CD14-positive monocyte (primary cell): ENCODE results near the gene LMAN1. TPM values are rescaled to one million over a fixed set of nuclear protein-coding genes. Genes with fewer than 3 reads are reported as not detected.

Experiments
- DNase-seq, 3 donors: peaks; one replicate each; pipeline ENCODE4 v3.0.0-alpha.2; 2011 to 2022
- H2AFZ ChIP-seq: 2 replicates; pipeline ENCODE4 v1.6.0; 2012; ENCODE audit warnings: mild to moderate bottlenecking, low read depth, low read length, inconsistent platforms; ENCODE audit not compliant: insufficient read depth, poor library complexity, severe bottlenecking
- H3K27ac ChIP-seq, 2 donors: 1 replicate in 1 of 2; 2 replicates in 1 of 2; pipeline ENCODE4 v1.5.1; 2012 to 2013; ENCODE audit warnings: low read length in 2 of 2, control low read depth in 1 of 2, inconsistent platforms in 1 of 2, low read depth in 1 of 2, mild to moderate bottlenecking in 1 of 2
- H3K27me3 ChIP-seq, 2 donors: one replicate each; pipeline versions ENCODE4 v1.6.0 to v1.6.1; 2011 to 2013; ENCODE audit warnings: low read length in 2 of 2; ENCODE audit not compliant: control insufficient read depth in 2 of 2, insufficient read depth in 2 of 2
- H3K36me3 ChIP-seq, 2 donors: replicated peaks in 1 of 2; 1 replicate in 1 of 2; 2 replicates in 1 of 2; pipeline versions ENCODE4 v1.5.1 to v1.6.1; 2012 to 2013; ENCODE audit warnings: low read length in 2 of 2, control low read depth in 1 of 2, inconsistent platforms in 1 of 2, mild to moderate bottlenecking in 1 of 2; ENCODE audit not compliant: insufficient read depth in 2 of 2, control insufficient read depth in 1 of 2
- H3K4me1 ChIP-seq, 2 donors: 1 replicate in 1 of 2; 2 replicates in 1 of 2; pipeline versions ENCODE4 v1.5.1 to v1.6.1; 2012 to 2013; ENCODE audit warnings: low read length in 2 of 2, control low read depth in 1 of 2, inconsistent platforms in 1 of 2, mild to moderate bottlenecking in 1 of 2, moderate library complexity in 1 of 2; ENCODE audit not compliant: insufficient read depth in 2 of 2, control insufficient read depth in 1 of 2
- H3K4me2 ChIP-seq: replicated peaks from 2 replicates; pipeline ENCODE3; 2012; ENCODE audit warnings: low read length, moderate library complexity, mild to moderate bottlenecking; ENCODE audit not compliant: poor library complexity, severe bottlenecking; ENCODE audit errors: extremely low read depth
- H3K4me3 ChIP-seq, 3 experiments: fragments of 200-600 bp in 1 of 3; sonication (generic) in 1 of 3; replicated peaks in 1 of 3; 1 replicate in 2 of 3; 2 replicates in 1 of 3; pipeline ENCODE4 v1.5.1; 2011 to 2013; ENCODE audit warnings: low read length in 3 of 3, mild to moderate bottlenecking in 3 of 3, control low read depth in 2 of 3, low read depth in 2 of 3, inconsistent platforms in 1 of 3, moderate library complexity in 1 of 3
- H3K79me2 ChIP-seq: 2 replicates; pipeline ENCODE4 v1.6.0; 2012; ENCODE audit warnings: mild to moderate bottlenecking, control low read depth, inconsistent platforms, low read length, moderate library complexity; ENCODE audit not compliant: insufficient read depth
- H3K9ac ChIP-seq: 2 replicates; pipeline ENCODE4 v1.6.0; 2017; ENCODE audit warnings: low read length, mild to moderate bottlenecking; ENCODE audit not compliant: insufficient read depth, poor library complexity, severe bottlenecking
- H3K9me3 ChIP-seq, 2 donors: replicated peaks in 1 of 2; 1 replicate in 1 of 2; 2 replicates in 1 of 2; pipeline versions ENCODE4 v1.5.1 to v1.6.1; 2012 to 2013; ENCODE audit warnings: low read length in 2 of 2, control low read depth in 1 of 2; ENCODE audit not compliant: control insufficient read depth in 1 of 2, insufficient read depth in 1 of 2
- H4K20me1 ChIP-seq: 2 replicates; pipeline ENCODE4 v1.6.0; 2012; ENCODE audit warnings: mild to moderate bottlenecking, low read length, control low read depth, moderate library complexity; ENCODE audit not compliant: insufficient read depth
- H3K27ac Mint-ChIP-seq, 7 donors: one replicate each; pipeline ENCODE4 v1.8.0; 2020; ENCODE audit warnings: mild to moderate bottlenecking in 7 of 7, mixed read lengths in 7 of 7, moderate library complexity in 6 of 7, inconsistent platforms in 2 of 7
- H3K27me3 Mint-ChIP-seq, 3 donors: one replicate each; pipeline ENCODE4 v1.8.0; 2021 to 2022; ENCODE audit warnings: low read depth in 3 of 3, mild to moderate bottlenecking in 3 of 3, mixed read lengths in 3 of 3, moderate library complexity in 3 of 3, inconsistent platforms in 1 of 3
- H3K36me3 Mint-ChIP-seq, 2 donors: one replicate each; pipeline ENCODE4 v1.8.0; 2020; ENCODE audit warnings: mixed read lengths in 2 of 2, inconsistent platforms in 1 of 2, mild to moderate bottlenecking in 1 of 2
- H3K4me1 Mint-ChIP-seq: one replicate; pipeline ENCODE4 v1.8.0; 2020; ENCODE audit warnings: mild to moderate bottlenecking, mixed read lengths
- H3K4me3 Mint-ChIP-seq, 2 donors: one replicate each; pipeline ENCODE4 v1.8.0; 2020; ENCODE audit warnings: mild to moderate bottlenecking in 2 of 2, mixed read lengths in 2 of 2, moderate library complexity in 1 of 2
- H3K9me3 Mint-ChIP-seq, 7 donors: one replicate each; pipeline ENCODE4 v1.8.0; 2020 to 2022; ENCODE audit warnings: mixed read lengths in 7 of 7, mild to moderate bottlenecking in 6 of 7, moderate library complexity in 6 of 7, inconsistent platforms in 2 of 7
- CTCF ChIP-seq: fragments of 200-600 bp; IDR thresholded peaks from one replicate; pipeline ENCODE4 v1.8.0; 2022; ENCODE audit warnings: antibody characterized with exemption, mild to moderate bottlenecking
- WGBS: methylation state at CpG from one replicate; pipeline ENCODE4 v1.1.5; 2013; ENCODE audit warnings: missing lambda C conversion rate; ENCODE audit not compliant: insufficient coverage; 5-methylcytosine and 5-hydroxymethylcytosine counted together
- intact Hi-C, 2 donors: fragments of 100-400 bp; cut with micrococcal nuclease; formaldehyde crosslinking; loops; one replicate each; pipeline versions ENCODE4 v1.15.0 to v1.15.1; 2023
- polyA plus RNA-seq, 3 donors: library from polyadenylated mRNA; depleted of rRNA in 1 of 3; unstranded in 2 of 3; stranded (reverse) in 1 of 3; fragments of 300-500 nt in 2 of 3; fragments of >200 nt in 1 of 3; fragmentation: Illumina TruSeq in 2 of 3; gene quantifications; 1 replicate in 2 of 3; 2 replicates in 1 of 3; pipeline ENCODE4 v1.2.3, GENCODE V29; 2012 to 2021

LMAN1 gene
- polyA plus RNA-seq, 3 donors, result 4.7 to 10.9 (median 7.6) TPM

- H3K9me3 Mint-ChIP-seq, result peaks cover 0 to 10% (median 7%) of the 10 kb centered on the region in 7 donors
- Histone ChIP-seq H3K79me2 (no peaks in the 10 kb centered on the region), H3K27me3 (peaks cover 44 to 63% of the 10 kb centered on the region in 2 donors), H3K9me3 (peaks cover 0 to 10% of the 10 kb centered on the region in 2 donors), H3K4me3 (no peak overlapping the region), H4K20me1 (no peaks in the 10 kb centered on the region), H3K36me3 (no peaks in the 10 kb centered on the region), H2AFZ (no peak overlapping the region), H3K4me2 (no peak overlapping the region), H3K4me1 (no peaks in the 10 kb centered on the region), H3K27ac (no peak overlapping the region), H3K9ac (no peak overlapping the region)
- peaks cover 0 to 5% of the 10 kb centered on the region in 2 donors for H3K36me3 Mint-ChIP-seq
- H3K27me3 Mint-ChIP-seq, result peaks cover 43 to 70% (median 59%) of the 10 kb centered on the region in 3 donors
- TF ChIP-seq CTCF, result no peak
- intact Hi-C loops, result no loop called here
- DNase-seq, result no peak
- WGBS, result no CpG with 5 or more reads among the region's 5 CpGs
- no peak overlapping the region for H3K4me3 Mint-ChIP-seq
- H3K4me1 Mint-ChIP-seq, result peaks cover under 1% of the 10 kb centered on the region
- H3K27ac Mint-ChIP-seq, result no peak overlapping the region
Observed at GRCh38 chr18:59278793-59279192, 80.3 kb downstream of the LMAN1 start.

Other genes starting within 250 kb of the LMAN1 start
- 10 to 100 TPM; 14.9 to 98.4 (median 98.0) TPM for gene SEC11C, start 219.4 kb downstream of the LMAN1 start, polyA plus RNA-seq
- gene GRP, start 139.1 kb downstream of the LMAN1 start, polyA plus RNA-seq, result not detected
- gene RAX, start 85.8 kb downstream of the LMAN1 start, polyA plus RNA-seq, result not detected
- gene CPLX4, start 40.6 kb downstream of the LMAN1 start, polyA plus RNA-seq, result not detected